SK-N-SH (cell line): ENCODE measurements around the gene SLC49A3. TPM values are rescaled to one million over a fixed set of nuclear protein-coding genes. Genes with fewer than 3 reads are reported as not detected.
"Not testable (repeated sequence)": the region's sequence is repeated elsewhere in the genome, so short reads cannot be mapped to it uniquely, and the experiment has no call there.

Experiments
- CTCF ChIA-PET: fragments of 300-600, 350-600 bp; formaldehyde crosslinking; extraction: SDS; loops from one replicate; lab custom pipeline; 2021; lab: Yijun Ruan, JAX
- POLR2A ChIA-PET: fragments of 350-600 bp; sonication (Branson Sonifier 250); formaldehyde crosslinking; extraction: SDS; loops from one replicate; lab custom pipeline; 2020; ENCODE audit warnings: antibody characterized with exemption, inconsistent platforms; lab: Yijun Ruan, JAX
- DNase-seq: peaks from one replicate; pipeline ENCODE4 v3.0.0; 2012
- H2AFZ ChIP-seq: fragments of 200-600 bp; sonication (generic); 2 replicates; pipeline ENCODE4 v1.8.1; 2016; ENCODE audit warnings: antibody characterized with exemption, mild to moderate bottlenecking, low read depth
- H3F3A ChIP-seq: fragments of 200-600 bp; sonication (generic); replicated peaks from 2 replicates; pipeline ENCODE3; 2016; ENCODE audit warnings: antibody characterized with exemption, mild to moderate bottlenecking; ENCODE audit not compliant: insufficient read depth
- H3K27ac ChIP-seq, 2 experiments: fragments of 200-500 bp in 1 of 2; fragments of 200-600 bp in 1 of 2; sonication (Bioruptor generic) in 1 of 2; sonication (generic), shearing (Covaris generic) in 1 of 2; 2 replicates each; pipeline versions ENCODE4 v1.5.1 to v1.6.1; 2014 to 2016; ENCODE audit warnings: low read depth in 2 of 2, inconsistent platforms in 1 of 2, low read length in 1 of 2, mild to moderate bottlenecking in 1 of 2, mixed read lengths in 1 of 2
- H3K27me3 ChIP-seq: fragments of 200-600 bp; sonication (generic), shearing (Covaris generic); 2 replicates; pipeline ENCODE4 v1.6.1; 2016; ENCODE audit warnings: mixed run types; ENCODE audit not compliant: insufficient read depth
- H3K36me3 ChIP-seq, 2 experiments: fragments of 200-500 bp in 1 of 2; fragments of 200-600 bp in 1 of 2; sonication (Bioruptor generic) in 1 of 2; sonication (generic) in 1 of 2; replicated peaks in 1 of 2; 2 replicates each; pipeline versions ENCODE3 to v1.5.1; 2014 to 2016; ENCODE audit warnings: low read length in 1 of 2, mild to moderate bottlenecking in 1 of 2; ENCODE audit not compliant: insufficient read depth in 2 of 2, control insufficient read depth in 1 of 2
- H3K4me1 ChIP-seq, 2 experiments: fragments of 200-500 bp in 1 of 2; fragments of 200-600 bp in 1 of 2; sonication (Bioruptor generic) in 1 of 2; sonication (generic), shearing (Covaris generic) in 1 of 2; 2 replicates each; pipeline versions ENCODE4 v1.5.1 to v1.6.1; 2014 to 2016; ENCODE audit warnings: low read depth in 1 of 2, low read length in 1 of 2, mixed run types in 1 of 2; ENCODE audit not compliant: insufficient read depth in 2 of 2, control insufficient read depth in 1 of 2
- H3K4me2 ChIP-seq: fragments of 200-600 bp; sonication (generic), shearing (Covaris generic); 2 replicates; pipeline ENCODE4 v1.6.1; 2017; ENCODE audit warnings: mixed run types
- H3K4me3 ChIP-seq, 2 experiments: fragments of 200-500 bp in 1 of 2; fragments of 200-600 bp in 1 of 2; sonication (Bioruptor generic) in 1 of 2; sonication (generic), shearing (Covaris generic) in 1 of 2; 2 replicates each; pipeline versions ENCODE4 v1.5.1 to v1.8.1; 2014 to 2016; ENCODE audit warnings: low read depth in 2 of 2, inconsistent platforms in 1 of 2, low read length in 1 of 2, mild to moderate bottlenecking in 1 of 2, mixed read lengths in 1 of 2, moderate library complexity in 1 of 2
- H3K79me2 ChIP-seq: fragments of 200-600 bp; sonication (generic); 2 replicates; pipeline ENCODE4 v1.8.1; 2017; ENCODE audit warnings: mild to moderate bottlenecking; ENCODE audit not compliant: insufficient read depth
- H3K9ac ChIP-seq: fragments of 200-600 bp; sonication (generic); 2 replicates; pipeline ENCODE4 v1.6.1; 2017; ENCODE audit warnings: mixed run types
- H3K9me2 ChIP-seq: fragments of 200-600 bp; sonication (generic); 2 replicates; pipeline ENCODE4 v1.6.1; 2017; ENCODE audit warnings: mixed run types
- H3K9me3 ChIP-seq: fragments of 200-600 bp; sonication (generic); 2 replicates; pipeline ENCODE4 v1.6.1; 2017; ENCODE audit warnings: mixed run types, mild to moderate bottlenecking, moderate library complexity
- H4K20me1 ChIP-seq: fragments of 200-600 bp; sonication (generic); 2 replicates; pipeline ENCODE4 v1.6.1; 2017; ENCODE audit warnings: mild to moderate bottlenecking, mixed run types; ENCODE audit not compliant: insufficient read depth
- CHD2 ChIP-seq: fragments of 150-350 bp; IDR thresholded peaks from 2 replicates; pipeline ENCODE4 v1.6.1; 2018; ENCODE audit warnings: low read length; ENCODE audit not compliant: partially characterized antibody
- GABPA ChIP-seq: IDR thresholded peaks from 2 replicates; pipeline ENCODE4 v1.4.0; 2012; ENCODE audit warnings: low read depth, mild to moderate bottlenecking
- MEF2A ChIP-seq: IDR thresholded peaks from 2 replicates; pipeline ENCODE4 v1.4.0; 2012; ENCODE audit warnings: low read depth, borderline replicate concordance
- NFIC ChIP-seq: IDR thresholded peaks from 2 replicates; pipeline ENCODE4 v1.4.0; 2012; ENCODE audit warnings: borderline replicate concordance
- POLR2AphosphoS5 ChIP-seq: IDR thresholded peaks from 2 replicates; pipeline ENCODE4 v1.6.1; 2012; ENCODE audit warnings: low read depth, low read length
- RFX5 ChIP-seq: IDR thresholded peaks from 2 replicates; pipeline ENCODE4 v1.6.1; 2012; ENCODE audit warnings: mild to moderate bottlenecking, improper control_type of control experiment, low read length
- SMC3 ChIP-seq: IDR thresholded peaks from 2 replicates; pipeline ENCODE4 v1.6.1; 2012; ENCODE audit warnings: low read depth, low read length, improper control_type of control experiment
- TAF1 ChIP-seq: IDR thresholded peaks from 2 replicates; pipeline ENCODE4 v1.6.1; 2012; ENCODE audit warnings: low read depth, mild to moderate bottlenecking, low read length, moderate library complexity, borderline replicate concordance
- WGBS: methylation state at CpG from one replicate; pipeline ENCODE4 v1.1.6; 2017; ENCODE audit warnings: low lambda C conversion rate; 5-methylcytosine and 5-hydroxymethylcytosine counted together
- polyA plus RNA-seq, 3 experiments: library from polyadenylated mRNA; depleted of rRNA; stranded (reverse); fragments of >200 nt; gene quantifications; 2 replicates each; pipeline ENCODE4 v1.2.3, GENCODE V29; 2012
- TF ChIP-seq, protein P1 (sequence below): IDR thresholded peaks from 2 replicates; pipeline ENCODE4 v1.6.1; 2012; ENCODE audit warnings: mild to moderate bottlenecking, low read depth, low read length, moderate library complexity
- TF ChIP-seq, protein P2 (sequence below): IDR thresholded peaks from 2 replicates; pipeline ENCODE4 v1.4.0; 2012; ENCODE audit warnings: low read depth
- TF ChIP-seq, protein P3 (sequence below): fragments of 200-600 bp; sonication (generic); IDR thresholded peaks from 2 replicates; pipeline ENCODE4 v1.6.1; 2017; ENCODE audit warnings: antibody characterized with exemption, mild to moderate bottlenecking, moderate library complexity

SLC49A3 gene
- polyA plus RNA-seq, 1 of the 3 experiments (the other 2 are of a cell fraction), result 0.05 TPM

DNA sequence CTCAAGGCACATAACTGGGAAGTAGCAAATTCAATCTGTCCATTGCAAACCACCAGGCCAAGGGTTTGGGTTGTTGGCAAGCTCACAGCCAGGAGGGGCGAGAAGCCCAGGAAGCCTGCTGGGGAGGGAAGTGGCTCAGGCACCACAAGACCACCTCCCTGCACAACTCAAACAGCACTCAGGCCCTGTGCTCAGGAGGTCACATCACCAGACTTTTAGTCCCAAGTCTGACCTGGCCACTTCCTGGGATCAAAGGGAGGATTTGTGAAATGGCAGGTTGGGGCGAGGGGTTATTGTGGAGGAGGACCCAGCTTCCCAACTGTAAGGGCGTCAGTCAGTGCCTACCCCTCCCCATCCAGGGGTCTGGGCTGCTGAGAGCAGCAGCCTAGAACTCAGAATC, 17.2 kb downstream of the SLC49A3 start (continued):
- TF ChIP-seq, protein P1, sequence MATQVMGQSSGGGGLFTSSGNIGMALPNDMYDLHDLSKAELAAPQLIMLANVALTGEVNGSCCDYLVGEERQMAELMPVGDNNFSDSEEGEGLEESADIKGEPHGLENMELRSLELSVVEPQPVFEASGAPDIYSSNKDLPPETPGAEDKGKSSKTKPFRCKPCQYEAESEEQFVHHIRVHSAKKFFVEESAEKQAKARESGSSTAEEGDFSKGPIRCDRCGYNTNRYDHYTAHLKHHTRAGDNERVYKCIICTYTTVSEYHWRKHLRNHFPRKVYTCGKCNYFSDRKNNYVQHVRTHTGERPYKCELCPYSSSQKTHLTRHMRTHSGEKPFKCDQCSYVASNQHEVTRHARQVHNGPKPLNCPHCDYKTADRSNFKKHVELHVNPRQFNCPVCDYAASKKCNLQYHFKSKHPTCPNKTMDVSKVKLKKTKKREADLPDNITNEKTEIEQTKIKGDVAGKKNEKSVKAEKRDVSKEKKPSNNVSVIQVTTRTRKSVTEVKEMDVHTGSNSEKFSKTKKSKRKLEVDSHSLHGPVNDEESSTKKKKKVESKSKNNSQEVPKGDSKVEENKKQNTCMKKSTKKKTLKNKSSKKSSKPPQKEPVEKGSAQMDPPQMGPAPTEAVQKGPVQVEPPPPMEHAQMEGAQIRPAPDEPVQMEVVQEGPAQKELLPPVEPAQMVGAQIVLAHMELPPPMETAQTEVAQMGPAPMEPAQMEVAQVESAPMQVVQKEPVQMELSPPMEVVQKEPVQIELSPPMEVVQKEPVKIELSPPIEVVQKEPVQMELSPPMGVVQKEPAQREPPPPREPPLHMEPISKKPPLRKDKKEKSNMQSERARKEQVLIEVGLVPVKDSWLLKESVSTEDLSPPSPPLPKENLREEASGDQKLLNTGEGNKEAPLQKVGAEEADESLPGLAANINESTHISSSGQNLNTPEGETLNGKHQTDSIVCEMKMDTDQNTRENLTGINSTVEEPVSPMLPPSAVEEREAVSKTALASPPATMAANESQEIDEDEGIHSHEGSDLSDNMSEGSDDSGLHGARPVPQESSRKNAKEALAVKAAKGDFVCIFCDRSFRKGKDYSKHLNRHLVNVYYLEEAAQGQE, result no peak
- no peak for TF ChIP-seq SMC3

DNA sequence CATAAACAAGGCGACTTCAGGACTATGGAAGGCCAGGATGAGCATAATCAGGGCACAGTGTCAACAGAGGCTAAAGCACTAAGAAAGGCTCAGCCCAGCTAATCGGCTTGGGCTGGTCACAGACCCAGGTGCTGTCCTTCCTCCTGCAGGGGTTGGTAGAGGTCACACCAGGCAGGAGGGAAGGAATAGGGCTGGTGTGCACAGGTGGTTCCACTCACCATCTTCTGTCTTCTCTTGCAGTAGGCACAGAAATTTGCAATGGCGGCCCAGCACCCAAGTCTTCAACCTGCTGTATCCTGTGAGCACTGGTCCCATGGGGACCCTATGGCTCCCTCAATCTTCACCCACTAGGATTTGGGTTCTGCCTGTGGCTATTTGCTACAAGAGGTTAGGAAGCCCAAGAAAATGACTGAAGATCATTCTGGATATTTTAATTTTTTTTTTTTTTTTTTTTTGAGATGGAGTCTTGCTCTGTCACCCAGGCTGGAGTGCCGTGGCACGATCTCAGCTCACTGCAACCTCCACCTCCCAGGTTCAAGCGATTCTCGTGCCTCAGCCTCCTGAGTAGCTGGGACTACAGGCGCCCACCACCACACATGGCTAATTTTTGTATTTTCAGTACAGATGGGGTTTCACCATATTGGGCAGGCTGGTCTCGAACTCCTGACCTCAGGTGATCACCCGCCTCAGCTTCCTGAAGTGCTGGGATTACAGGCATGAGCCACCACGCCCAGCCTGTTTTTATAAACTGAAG, 19.0 kb downstream of the SLC49A3 start:
- Histone ChIP-seq H3K36me3 (peaks cover 13 to 18% of the 10 kb centered on the region in 2 experiments), H3K4me1 (peaks cover 0 to 18% of the 10 kb centered on the region in 2 experiments; a peak in 1 of 4 replicates), H3K79me2 (peaks cover 19% of the 10 kb centered on the region)
- not testable (repeated sequence) for H3K27me3 ChIP-seq, H3K9ac ChIP-seq, H3F3A ChIP-seq, H3K9me2 ChIP-seq, H3K4me3 ChIP-seq, H3K4me2 ChIP-seq, H2AFZ ChIP-seq, DNase-seq, H3K27ac ChIP-seq, H3K9me3 ChIP-seq, H4K20me1 ChIP-seq
- ChIA-PET POLR2A (interaction anchor here (1.8 kb wide), 1 partner anchor 10 kb away, joined by 6 read pairs; no protein-coding TSS in a partner anchor), CTCF (interaction anchor here (0.6 kb wide), 1 partner anchor 14 kb away, joined by 3 read pairs; no protein-coding TSS in a partner anchor)
- 95% methylated on average over 10 of the region's 11 CpGs for WGBS

DNA sequence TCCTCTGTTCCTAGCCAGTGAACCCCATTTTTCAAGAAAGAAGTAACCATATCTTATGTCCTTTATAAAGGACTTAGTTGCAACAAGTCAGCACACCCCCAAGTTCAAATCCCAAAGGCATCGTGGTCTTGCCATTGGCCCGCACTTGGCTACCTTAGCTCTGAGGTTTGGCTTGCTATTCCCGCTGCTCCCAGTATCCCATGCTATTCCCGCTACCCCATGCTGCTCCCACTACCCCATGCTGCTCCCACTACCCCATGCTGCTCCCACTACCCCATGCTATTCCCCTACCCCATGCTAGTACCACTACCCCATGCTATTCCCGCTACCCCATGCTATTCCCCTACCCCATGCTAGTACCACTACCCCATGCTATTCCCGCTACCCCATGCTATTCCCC, 20.7 kb downstream of the SLC49A3 start:
- 82% methylated on average over 6 of the region's 6 CpGs for WGBS
- H2AFZ ChIP-seq, POLR2A ChIA-PET, H3K9ac ChIP-seq, DNase-seq, H3K27ac ChIP-seq, H3K4me3 ChIP-seq, H3K9me2 ChIP-seq, H4K20me1 ChIP-seq, H3K27me3 ChIP-seq, H3K4me2 ChIP-seq, H3K9me3 ChIP-seq, H3F3A ChIP-seq, H3K79me2 ChIP-seq: not testable (repeated sequence)
- CTCF ChIA-PET, result interaction anchor here (2.2 kb wide), 1 partner anchor 65 kb away, joined by 5 read pairs; no protein-coding TSS in a partner anchor
- Histone ChIP-seq H3K36me3 (peaks cover 13 to 18% of the 10 kb centered on the region in 2 experiments), H3K4me1 (peaks cover 0 to 21% of the 10 kb centered on the region in 2 experiments; a peak in 1 of 4 replicates)

DNA sequence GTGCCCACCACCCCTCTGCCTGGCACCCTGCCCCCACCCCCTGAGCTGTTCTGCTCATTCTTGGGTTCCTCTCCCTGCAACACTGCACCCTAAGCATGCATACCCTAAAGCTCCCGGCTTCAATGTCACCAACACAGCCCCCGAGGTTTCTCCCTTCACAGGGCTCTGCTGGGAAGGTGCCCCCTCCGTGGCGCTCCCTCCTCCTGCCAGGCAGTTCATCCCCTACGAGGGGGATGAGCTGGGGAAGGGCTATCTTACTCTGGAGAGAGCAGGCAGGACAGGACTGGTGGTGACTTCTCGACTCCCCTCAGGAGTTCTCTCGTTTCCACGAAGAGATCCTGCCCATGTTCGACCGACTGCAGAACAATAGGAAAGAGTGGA, 21.4 kb downstream of the SLC49A3 start:
- Histone ChIP-seq H3K4me3 (no peak overlapping the region), H3K79me2 (no peaks in the 10 kb centered on the region), H3K4me1 (peaks cover 0 to 22% of the 10 kb centered on the region in 2 experiments; a peak in 1 of 4 replicates), H2AFZ (no peak overlapping the region), H3K9me3 (no peaks in the 10 kb centered on the region), H4K20me1 (no peaks in the 10 kb centered on the region), H3K27me3 (no peaks in the 10 kb centered on the region), H3K27ac (no peak overlapping the region), H3F3A (no peaks in the 10 kb centered on the region), H3K4me2 (no peak overlapping the region), H3K9ac (no peak overlapping the region), H3K36me3 (peaks cover 7 to 18% of the 10 kb centered on the region in 2 experiments), H3K9me2 (no peaks in the 10 kb centered on the region)
- DNase-seq, result no peak
- CTCF ChIA-PET, result interaction anchor here (2.2 kb wide), 1 partner anchor 64 kb away, joined by 5 read pairs; no protein-coding TSS in a partner anchor
- 83% methylated on average over 8 of the region's 10 CpGs for WGBS
- POLR2A ChIA-PET, result no interaction called here
- TF ChIP-seq CHD2 (no peak), NFIC (no peak), TAF1 (no peak), RFX5 (no peak), GABPA (no peak), POLR2AphosphoS5 (no peak), MEF2A (no peak)
- TF ChIP-seq, protein P2, sequence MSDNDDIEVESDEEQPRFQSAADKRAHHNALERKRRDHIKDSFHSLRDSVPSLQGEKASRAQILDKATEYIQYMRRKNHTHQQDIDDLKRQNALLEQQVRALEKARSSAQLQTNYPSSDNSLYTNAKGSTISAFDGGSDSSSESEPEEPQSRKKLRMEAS, result no peak
- TF ChIP-seq, protein P3, sequence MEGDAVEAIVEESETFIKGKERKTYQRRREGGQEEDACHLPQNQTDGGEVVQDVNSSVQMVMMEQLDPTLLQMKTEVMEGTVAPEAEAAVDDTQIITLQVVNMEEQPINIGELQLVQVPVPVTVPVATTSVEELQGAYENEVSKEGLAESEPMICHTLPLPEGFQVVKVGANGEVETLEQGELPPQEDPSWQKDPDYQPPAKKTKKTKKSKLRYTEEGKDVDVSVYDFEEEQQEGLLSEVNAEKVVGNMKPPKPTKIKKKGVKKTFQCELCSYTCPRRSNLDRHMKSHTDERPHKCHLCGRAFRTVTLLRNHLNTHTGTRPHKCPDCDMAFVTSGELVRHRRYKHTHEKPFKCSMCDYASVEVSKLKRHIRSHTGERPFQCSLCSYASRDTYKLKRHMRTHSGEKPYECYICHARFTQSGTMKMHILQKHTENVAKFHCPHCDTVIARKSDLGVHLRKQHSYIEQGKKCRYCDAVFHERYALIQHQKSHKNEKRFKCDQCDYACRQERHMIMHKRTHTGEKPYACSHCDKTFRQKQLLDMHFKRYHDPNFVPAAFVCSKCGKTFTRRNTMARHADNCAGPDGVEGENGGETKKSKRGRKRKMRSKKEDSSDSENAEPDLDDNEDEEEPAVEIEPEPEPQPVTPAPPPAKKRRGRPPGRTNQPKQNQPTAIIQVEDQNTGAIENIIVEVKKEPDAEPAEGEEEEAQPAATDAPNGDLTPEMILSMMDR, result no peak
